ENCODE results near the gene HSD3B7. TPM values are rescaled to one million over a fixed set of nuclear protein-coding genes. Genes with fewer than 3 reads are reported as not detected.

Gene HSD3B7
- total RNA-seq, 1 donor from 2014 or later, result 8.2 TPM

DNA sequence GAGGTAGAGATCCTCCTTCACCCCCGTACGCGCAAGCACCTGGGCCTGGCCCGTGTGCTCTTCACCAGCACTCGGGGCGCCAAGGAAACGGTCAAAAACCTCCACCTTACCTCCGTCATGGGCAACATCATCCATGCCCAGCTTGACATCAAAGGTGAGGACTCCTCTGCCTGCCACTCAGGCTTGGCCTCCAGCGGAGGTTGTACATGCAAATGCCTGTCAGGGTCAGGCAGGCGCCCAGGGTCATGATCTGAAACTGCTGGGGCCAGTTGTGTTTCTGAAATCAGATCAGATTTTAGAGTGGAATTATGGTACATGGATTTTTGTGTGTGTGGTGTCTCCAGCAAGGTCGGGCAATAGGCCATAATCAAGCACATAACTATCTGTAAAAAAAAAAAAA, 23.6 kb upstream of the HSD3B7 start:
- FAIRE-seq (no peak), DNase-seq (ENCODE audit: low read depth) (no peak)
- no peak overlapping the region for H3K4me3 ChIP-seq (ENCODE audit: low read depth, low read length)
- H3K36me3 ChIP-seq (ENCODE audit: control insufficient read depth, insufficient read depth, low read length), result peaks cover 36% of the 10 kb centered on the region
- TF ChIP-seq, protein P1, sequence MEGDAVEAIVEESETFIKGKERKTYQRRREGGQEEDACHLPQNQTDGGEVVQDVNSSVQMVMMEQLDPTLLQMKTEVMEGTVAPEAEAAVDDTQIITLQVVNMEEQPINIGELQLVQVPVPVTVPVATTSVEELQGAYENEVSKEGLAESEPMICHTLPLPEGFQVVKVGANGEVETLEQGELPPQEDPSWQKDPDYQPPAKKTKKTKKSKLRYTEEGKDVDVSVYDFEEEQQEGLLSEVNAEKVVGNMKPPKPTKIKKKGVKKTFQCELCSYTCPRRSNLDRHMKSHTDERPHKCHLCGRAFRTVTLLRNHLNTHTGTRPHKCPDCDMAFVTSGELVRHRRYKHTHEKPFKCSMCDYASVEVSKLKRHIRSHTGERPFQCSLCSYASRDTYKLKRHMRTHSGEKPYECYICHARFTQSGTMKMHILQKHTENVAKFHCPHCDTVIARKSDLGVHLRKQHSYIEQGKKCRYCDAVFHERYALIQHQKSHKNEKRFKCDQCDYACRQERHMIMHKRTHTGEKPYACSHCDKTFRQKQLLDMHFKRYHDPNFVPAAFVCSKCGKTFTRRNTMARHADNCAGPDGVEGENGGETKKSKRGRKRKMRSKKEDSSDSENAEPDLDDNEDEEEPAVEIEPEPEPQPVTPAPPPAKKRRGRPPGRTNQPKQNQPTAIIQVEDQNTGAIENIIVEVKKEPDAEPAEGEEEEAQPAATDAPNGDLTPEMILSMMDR (IDR thresholded peaks at IDR 0.05; ENCODE audit: insufficient read depth, low read length, severe bottlenecking), result no peak
- H3K27me3 ChIP-seq (ENCODE audit: control insufficient read depth, insufficient read depth, low read length), result no peaks in the 10 kb centered on the region

DNA sequence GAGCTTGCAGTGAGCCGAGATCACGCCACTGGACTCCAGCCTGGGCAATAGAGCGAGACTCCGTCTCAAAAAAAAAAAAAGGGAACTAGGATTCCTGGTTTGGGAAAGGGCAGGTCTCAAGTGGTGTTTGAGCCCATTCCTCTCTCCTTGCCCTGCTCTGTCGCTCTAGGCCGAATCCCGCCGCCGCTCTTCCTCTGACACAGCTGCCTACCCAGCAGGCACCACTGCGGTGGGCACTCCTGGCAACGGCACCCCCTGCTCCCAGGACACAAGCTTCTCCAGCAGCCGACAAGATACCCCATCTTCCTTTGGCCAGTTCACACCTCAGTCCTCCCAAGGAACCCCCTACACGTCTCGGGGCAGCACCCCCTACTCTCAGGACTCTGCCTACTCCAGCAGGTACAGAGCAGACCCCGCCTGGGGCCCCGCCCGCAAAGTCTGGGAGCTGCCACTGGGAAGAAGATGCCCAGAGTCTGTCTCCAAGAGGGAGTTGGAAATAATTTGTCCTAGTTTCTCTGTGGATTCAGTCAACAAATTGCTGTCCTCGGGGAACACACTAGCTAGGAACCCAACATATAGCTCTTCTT, 21.0 kb upstream of the HSD3B7 start:
- TF ChIP-seq, protein P1 (IDR thresholded peaks at IDR 0.05; ENCODE audit: insufficient read depth, low read length, severe bottlenecking), result no peak
- DNase-seq (ENCODE audit: low read depth), result no peak
- no peaks in the 10 kb centered on the region for H3K27me3 ChIP-seq (ENCODE audit: control insufficient read depth, insufficient read depth, low read length)
- no peak overlapping the region for H3K4me3 ChIP-seq (ENCODE audit: low read depth, low read length)
- H3K36me3 ChIP-seq (ENCODE audit: control insufficient read depth, insufficient read depth, low read length), result peaks cover 47% of the 10 kb centered on the region
- FAIRE-seq, result no peak

DNA sequence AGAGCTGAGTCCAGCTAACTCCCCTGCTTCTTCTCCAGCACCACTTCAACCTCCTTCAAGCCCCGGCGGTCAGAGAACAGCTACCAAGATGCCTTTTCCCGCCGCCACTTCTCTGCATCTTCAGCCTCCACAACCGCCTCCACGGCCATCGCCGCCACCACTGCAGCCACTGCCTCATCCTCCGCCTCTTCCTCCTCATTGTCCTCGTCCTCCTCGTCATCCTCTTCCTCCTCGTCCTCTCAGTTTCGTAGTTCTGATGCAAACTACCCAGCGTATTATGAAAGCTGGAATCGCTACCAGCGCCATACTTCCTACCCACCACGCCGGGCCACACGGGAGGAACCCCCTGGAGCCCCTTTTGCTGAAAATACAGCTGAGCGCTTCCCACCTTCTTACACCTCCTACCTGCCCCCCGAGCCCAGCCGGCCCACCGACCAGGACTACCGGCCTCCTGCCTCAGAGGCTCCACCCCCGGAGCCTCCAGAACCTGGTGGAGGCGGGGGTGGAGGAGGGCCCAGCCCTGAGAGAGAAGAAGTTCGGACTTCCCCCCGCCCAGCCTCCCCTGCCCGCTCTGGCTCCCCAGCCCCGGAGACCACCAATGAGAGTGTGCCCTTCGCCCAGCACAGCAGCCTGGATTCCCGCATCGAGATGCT, 20.3 kb upstream of the HSD3B7 start:
- Histone ChIP-seq H3K36me3 (ENCODE audit: control insufficient read depth, insufficient read depth, low read length) (peaks cover 48% of the 10 kb centered on the region), H3K27me3 (ENCODE audit: control insufficient read depth, insufficient read depth, low read length) (no peaks in the 10 kb centered on the region), H3K4me3 (ENCODE audit: low read depth, low read length) (no peak overlapping the region)
- TF ChIP-seq, protein P1 (IDR thresholded peaks at IDR 0.05; ENCODE audit: insufficient read depth, low read length, severe bottlenecking), result no peak
- FAIRE-seq (no peak), DNase-seq (ENCODE audit: low read depth) (no peak)

DNA sequence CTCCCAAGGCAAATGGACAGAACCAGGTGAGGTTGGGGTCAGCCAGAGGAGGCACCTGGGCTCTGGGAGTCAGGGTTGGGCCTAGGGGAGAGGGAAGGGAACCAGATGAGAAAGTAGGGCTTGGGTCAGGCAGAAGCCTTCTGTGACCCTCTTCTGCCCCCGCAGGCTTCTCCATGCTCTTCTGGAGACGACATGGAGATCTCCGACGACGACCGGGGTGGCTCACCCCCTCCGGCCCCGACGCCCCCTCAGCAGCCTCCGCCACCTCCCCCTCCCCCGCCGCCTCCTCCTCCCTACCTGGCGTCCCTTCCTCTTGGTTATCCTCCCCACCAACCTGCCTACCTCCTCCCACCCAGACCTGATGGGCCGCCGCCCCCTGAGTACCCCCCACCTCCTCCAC, 19.6 kb upstream of the HSD3B7 start:
- TF ChIP-seq, protein P1 (IDR thresholded peaks at IDR 0.05; ENCODE audit: insufficient read depth, low read length, severe bottlenecking), result no peak
- Histone ChIP-seq H3K36me3 (ENCODE audit: control insufficient read depth, insufficient read depth, low read length) (peaks cover 44% of the 10 kb centered on the region), H3K27me3 (ENCODE audit: control insufficient read depth, insufficient read depth, low read length) (no peaks in the 10 kb centered on the region), H3K4me3 (ENCODE audit: low read depth, low read length) (no peak overlapping the region)
- FAIRE-seq (no peak), DNase-seq (ENCODE audit: low read depth) (no peak)

DNA sequence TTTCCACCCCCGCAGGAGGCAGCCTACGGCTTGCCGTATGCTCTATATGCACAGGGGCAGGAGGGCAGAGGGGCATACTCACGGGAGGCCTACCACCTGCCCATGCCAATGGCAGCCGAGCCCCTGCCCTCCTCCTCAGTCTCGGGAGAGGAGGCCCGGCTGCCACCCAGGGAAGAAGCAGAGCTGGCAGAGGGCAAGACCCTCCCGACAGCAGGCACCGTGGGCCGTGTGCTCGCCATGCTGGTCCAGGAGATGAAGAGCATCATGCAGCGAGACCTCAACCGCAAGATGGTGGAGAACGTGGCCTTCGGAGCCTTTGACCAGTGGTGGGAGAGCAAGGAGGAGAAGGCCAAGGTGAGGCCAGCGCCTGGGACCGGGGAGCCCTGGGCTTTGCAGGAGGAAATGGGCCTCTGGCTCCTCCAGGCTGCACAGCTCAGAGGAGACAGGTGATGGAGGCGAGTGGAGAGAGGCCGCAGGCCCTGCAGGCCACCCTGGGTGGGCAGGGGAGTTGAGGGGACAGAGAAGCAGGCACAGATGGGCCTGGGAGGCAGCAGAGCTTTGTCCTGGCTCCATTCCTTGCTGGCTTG, 18.9 kb upstream of the HSD3B7 start:
- H3K36me3 ChIP-seq (ENCODE audit: control insufficient read depth, insufficient read depth, low read length), result peaks cover 43% of the 10 kb centered on the region

More for the DNA sequence above, 18.9 kb upstream of the HSD3B7 start:
- FAIRE-seq, result no peak
- TF ChIP-seq, protein P1 (IDR thresholded peaks at IDR 0.05; ENCODE audit: insufficient read depth, low read length, severe bottlenecking), result no peak
- no peak for DNase-seq (ENCODE audit: low read depth)
- Histone ChIP-seq H3K4me3 (ENCODE audit: low read depth, low read length) (no peak overlapping the region), H3K27me3 (ENCODE audit: control insufficient read depth, insufficient read depth, low read length) (no peaks in the 10 kb centered on the region)

Data from bronchial epithelial cell (primary cell).